K562 (cell line): Measurements from ENCODE around the gene GTF2A2. TPM values are rescaled to one million over a fixed set of nuclear protein-coding genes. Genes with fewer than 3 reads are reported as not detected.
A peak's percentile ranks its signal among the peaks of the same experiment; 100 is the strongest.

ENCODE experiments used
- ARID4B ChIP-seq: sonication (generic); formaldehyde crosslinking; IDR thresholded peaks from 2 replicates; pipeline ENCODE4 v1.8.0; 2022; ENCODE audit warnings: mild to moderate bottlenecking, missing genetic modification reagents
- ATF3 ChIP-seq, 2 experiments: fragments of 450-650 bp in 1 of 2; sonication (generic) in 1 of 2; formaldehyde crosslinking in 1 of 2; IDR thresholded peaks in 1 of 2; conservative IDR thresholded peaks in 1 of 2; 2 replicates each; pipeline versions ENCODE4 v1.6.1 to v1.8.1; 2016 to 2023; ENCODE audit warnings: mild to moderate bottlenecking in 2 of 2, moderate library complexity in 2 of 2, inconsistent platforms in 1 of 2, missing genetic modification reagents in 1 of 2
- ATF7 ChIP-seq: fragments of 450-650 bp; IDR thresholded peaks from 2 replicates; pipeline ENCODE4 v1.7.1; 2014; ENCODE audit warnings: mild to moderate bottlenecking, moderate library complexity
- BHLHE40 ChIP-seq: IDR thresholded peaks from 2 replicates; pipeline ENCODE4 v1.6.1; 2011; ENCODE audit warnings: low read length, improper control_type of control experiment
- CBFA2T3 ChIP-seq: fragments of 450-650 bp; IDR thresholded peaks from 2 replicates; pipeline ENCODE4 v1.6.1; 2017
- CBX1 ChIP-seq: sonication (generic); IDR thresholded peaks from 2 replicates; pipeline ENCODE4 v1.6.1; 2016; ENCODE audit warnings: antibody characterized with exemption, low read depth, mild to moderate bottlenecking
- CTBP1 ChIP-seq: fragments of 450-650 bp; IDR thresholded peaks from 2 replicates; pipeline ENCODE4 v1.6.1; 2016; ENCODE audit warnings: borderline replicate concordance
- ERF ChIP-seq: fragments of 450-650 bp; formaldehyde crosslinking; IDR thresholded peaks from 2 replicates; pipeline ENCODE4 v1.4.0; 2020; ENCODE audit warnings: mild to moderate bottlenecking, mixed read lengths
- HDAC6 ChIP-seq: IDR thresholded peaks from 2 replicates; pipeline ENCODE4 v1.6.1; 2012; ENCODE audit warnings: low read depth, mild to moderate bottlenecking, control low read depth, inconsistent platforms, low read length, moderate library complexity
- KLF16 ChIP-seq: IDR thresholded peaks from 2 replicates; pipeline ENCODE4 v1.6.1; 2016; ENCODE audit warnings: antibody characterized with exemption
- MTA3 ChIP-seq: fragments of 450-650 bp; formaldehyde crosslinking; IDR thresholded peaks from 2 replicates; pipeline ENCODE4 v1.6.1; 2017; ENCODE audit warnings: mild to moderate bottlenecking, borderline replicate concordance
- RBFOX2 ChIP-seq: fragments of 200-400 bp; formaldehyde crosslinking; IDR thresholded peaks from 2 replicates; pipeline ENCODE4 v1.6.1; 2017; ENCODE audit warnings: low read depth, mild to moderate bottlenecking, low read length, moderate library complexity
- UBTF ChIP-seq, 2 experiments: IDR thresholded peaks; 2 replicates each; pipeline ENCODE4 v1.6.1; 2012; ENCODE audit warnings: improper control_type of control experiment in 2 of 2, low read depth in 2 of 2, low read length in 2 of 2, borderline replicate concordance in 1 of 2
- YY1 ChIP-seq, 3 experiments: IDR thresholded peaks; 2 replicates each; pipeline ENCODE4 v1.6.1; 2011; ENCODE audit warnings: low read length in 2 of 3, mild to moderate bottlenecking in 2 of 3, moderate library complexity in 2 of 3, borderline replicate concordance in 1 of 3, control low read depth in 1 of 3, low read depth in 1 of 3; ENCODE audit not compliant: insufficient read depth in 3 of 3, insufficient replicate concordance in 2 of 3, control insufficient read depth in 1 of 3, insufficient read length in 1 of 3; ENCODE audit errors: extremely low read depth in 1 of 3
- polyA plus RNA-seq, 8 experiments: library from polyadenylated mRNA; depleted of rRNA in 4 of 8; stranded (reverse) in 5 of 8; unstranded in 3 of 8; fragments of >200 nt; fragmentation: Nextera tagmentation in 2 of 8; fragmentation: Illumina TruSeq in 1 of 8; extraction: Ambion mirVana in 2 of 8; extraction: Trizol in 1 of 8; gene quantifications; 2 replicates each; pipeline versions ENCODE4 v1.2.1 to v1.2.3, GENCODE V29; 2011 to 2014; ENCODE audit warnings: inconsistent platforms in 1 of 8, missing spikeins in 1 of 8
- total RNA-seq, 7 experiments: library from RNA; depleted of rRNA in 6 of 7; stranded (reverse); fragments of >200 nt in 6 of 7; fragmentation: Illumina TruSeq in 2 of 7; extraction: Trizol in 2 of 7; gene quantifications; 2 replicates each; pipeline versions ENCODE4 v1.2.1 to v1.2.3, GENCODE V29; 2011 to 2021; ENCODE audit warnings: low replicate concordance in 1 of 7
- TF ChIP-seq, protein P1 (sequence below): fragments of 200-800 bp; sonication (Bioruptor generic); IDR thresholded peaks from 2 replicates; pipeline ENCODE4 v1.6.1; 2017; ENCODE audit warnings: missing genetic modification characterization, missing compliant biosample characterization

The GTF2A2 gene
- total and polyA plus RNA-seq, 9 of the 15 experiments (the other 6 are each of a cell fraction or from before 2014, with no cell fraction given) = 128 to 656 (median 172) TPM

DNA sequence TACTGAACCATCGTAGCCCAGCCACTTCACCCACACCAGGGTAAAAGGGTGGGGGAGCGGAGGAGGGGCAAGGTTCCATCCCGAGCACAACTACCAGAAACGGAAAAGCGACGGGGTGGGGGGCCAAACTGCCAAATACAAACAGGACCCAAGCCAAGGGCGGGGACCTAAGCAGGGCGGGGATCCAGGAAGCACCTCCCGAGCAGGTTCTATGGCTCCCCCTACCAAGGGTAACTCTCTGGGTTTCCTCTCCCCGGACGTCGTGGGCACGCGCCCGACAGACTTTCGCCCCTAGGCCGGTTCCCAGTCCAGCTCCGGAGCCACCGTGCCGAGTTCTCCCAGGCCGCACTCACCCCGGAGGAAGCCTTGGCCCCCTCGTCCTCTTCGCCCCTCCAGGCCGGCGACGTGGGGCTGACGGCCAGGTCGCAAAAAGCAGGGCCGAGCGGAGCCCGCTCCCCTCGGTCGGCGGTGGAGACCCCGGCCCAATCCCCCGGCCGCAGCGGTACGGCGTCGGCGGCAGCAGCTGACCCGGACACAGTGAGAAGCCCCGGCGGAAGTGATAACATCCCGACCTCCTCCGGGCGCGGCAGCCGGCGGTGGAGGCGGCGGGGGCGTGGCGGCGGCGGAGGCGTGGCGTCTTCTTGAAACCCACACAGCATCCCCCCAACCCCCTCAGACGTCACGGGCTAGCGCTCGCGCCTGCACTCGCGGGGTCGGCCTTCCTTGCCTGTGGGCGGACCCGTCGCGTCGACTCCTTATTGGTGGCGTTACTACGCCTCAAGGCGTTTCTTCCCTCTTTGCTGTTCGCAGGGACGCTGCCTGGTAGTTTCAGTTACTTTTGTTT is 31.7 kb upstream of the GTF2A2 start, which contains the start of gene BNIP2 (continued):
- TF ChIP-seq, protein P1, sequence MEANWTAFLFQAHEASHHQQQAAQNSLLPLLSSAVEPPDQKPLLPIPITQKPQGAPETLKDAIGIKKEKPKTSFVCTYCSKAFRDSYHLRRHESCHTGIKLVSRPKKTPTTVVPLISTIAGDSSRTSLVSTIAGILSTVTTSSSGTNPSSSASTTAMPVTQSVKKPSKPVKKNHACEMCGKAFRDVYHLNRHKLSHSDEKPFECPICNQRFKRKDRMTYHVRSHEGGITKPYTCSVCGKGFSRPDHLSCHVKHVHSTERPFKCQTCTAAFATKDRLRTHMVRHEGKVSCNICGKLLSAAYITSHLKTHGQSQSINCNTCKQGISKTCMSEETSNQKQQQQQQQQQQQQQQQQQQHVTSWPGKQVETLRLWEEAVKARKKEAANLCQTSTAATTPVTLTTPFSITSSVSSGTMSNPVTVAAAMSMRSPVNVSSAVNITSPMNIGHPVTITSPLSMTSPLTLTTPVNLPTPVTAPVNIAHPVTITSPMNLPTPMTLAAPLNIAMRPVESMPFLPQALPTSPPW = peak; percentile 83
- TF ChIP-seq ARID4B (CRISPR knock-in tag) = peak; percentile 84
- peak; percentile 88; the same call in 1 of the 2 replicates for TF ChIP-seq CTBP1
- no peak for TF ChIP-seq KLF16
- TF ChIP-seq RBFOX2 = peak; percentile 99
- peak; percentile 66 for TF ChIP-seq BHLHE40
- TF ChIP-seq UBTF (IDR thresholded peaks at IDR 0.05; ENCODE audit: borderline replicate concordance in 1 of 2, low read depth in 2 of 2, low read length in 2 of 2) = peak; percentile 39 to 49; a peak in 1 of 4 replicates
- TF ChIP-seq MTA3 = peak; percentile 25; the same call in 1 of the 2 replicates
- TF ChIP-seq ERF = peak; percentile 69; the same call in 1 of the 2 replicates
- TF ChIP-seq ATF7 = peak; percentile 90
- no peak for TF ChIP-seq ATF3 (IDR thresholded peaks at IDR 0.05)
- TF ChIP-seq ATF3 (CRISPR knock-in tag; conservative IDR thresholded peaks at IDR 0.05) = no peak
- TF ChIP-seq CBX1 = peak; percentile 38; the same call in 1 of the 2 replicates
- peak in 2 of 3 experiments; percentile 5 to 37 for TF ChIP-seq YY1 (IDR thresholded peaks at IDR 0.05; ENCODE audit: borderline replicate concordance in 1 of 3, control insufficient read depth in 1 of 3, extremely low read depth in 1 of 3, insufficient read depth in 3 of 3, insufficient read length in 1 of 3, insufficient replicate concordance in 2 of 3, low read depth in 1 of 3, low read length in 2 of 3)
- TF ChIP-seq CBFA2T3 = 0 out of 2 replicates have a peak, but pooled peaks have one; percentile 7
- TF ChIP-seq HDAC6 = no peak
